Measurements from ENCODE around the gene TJP3.

Gene TJP3

GRCh38 chr19:3710265-3710812 lies 2.2 kb downstream of the TJP3 start:
- peak; percentile 74 for DNase-seq (ENCODE audit: low spot score)

GRCh38 chr19:3712663-3713611 lies 4.8 kb downstream of the TJP3 start:
- DNase-seq (ENCODE audit: low spot score), result no peak

DNA sequence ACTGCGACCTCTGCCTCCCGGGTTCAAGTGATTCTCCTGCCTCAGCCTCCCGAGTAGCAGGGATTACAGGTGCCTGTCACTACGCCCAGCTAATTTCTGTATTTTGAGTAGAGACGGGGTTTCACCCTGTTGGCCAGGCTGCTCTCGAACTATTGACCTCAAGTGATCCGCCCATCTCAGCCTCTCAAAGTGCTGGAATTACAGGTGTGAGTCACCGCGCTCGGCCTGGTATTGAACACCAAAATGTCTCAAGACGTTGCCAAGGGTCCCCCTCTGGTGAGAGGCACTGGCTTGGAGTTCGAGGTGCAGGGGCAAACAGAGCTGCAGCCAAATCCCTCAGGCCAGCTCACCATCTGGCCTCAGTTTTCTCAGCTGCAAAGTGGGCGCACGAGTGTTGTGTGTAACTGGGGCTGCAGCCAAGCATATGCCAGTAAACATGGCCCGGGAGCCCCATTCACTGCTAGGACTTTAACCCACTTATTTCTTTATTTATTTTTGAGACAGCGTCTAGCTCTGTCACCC lies 8.0 kb downstream of the TJP3 start:
- no peak for DNase-seq (ENCODE audit: low spot score)

DNA sequence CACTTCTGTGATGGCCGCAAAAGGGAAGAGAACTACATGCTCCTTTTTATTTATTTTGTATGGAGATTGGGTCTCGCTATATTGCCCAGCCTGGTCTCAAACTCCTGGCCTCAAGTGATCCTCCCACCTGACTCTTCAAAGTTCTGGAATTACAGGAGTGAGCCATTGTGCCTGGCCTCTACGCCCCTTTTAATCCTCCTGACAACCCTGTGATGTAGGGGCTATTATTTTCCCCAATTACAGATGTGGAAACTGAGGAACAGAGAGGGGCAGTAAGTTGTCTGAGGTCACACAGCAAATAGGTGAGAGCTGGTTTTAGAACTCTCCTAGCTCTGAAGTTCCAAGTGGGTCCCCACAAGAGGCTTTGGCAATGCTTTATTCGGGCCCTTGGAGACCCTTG lies 11.7 kb downstream of the TJP3 start:
- no peak for DNase-seq (ENCODE audit: low spot score)

GRCh38 chr19:3720349-3720917 lies 12.2 kb downstream of the TJP3 start:
- DNase-seq (ENCODE audit: low spot score), result no peak

DNA sequence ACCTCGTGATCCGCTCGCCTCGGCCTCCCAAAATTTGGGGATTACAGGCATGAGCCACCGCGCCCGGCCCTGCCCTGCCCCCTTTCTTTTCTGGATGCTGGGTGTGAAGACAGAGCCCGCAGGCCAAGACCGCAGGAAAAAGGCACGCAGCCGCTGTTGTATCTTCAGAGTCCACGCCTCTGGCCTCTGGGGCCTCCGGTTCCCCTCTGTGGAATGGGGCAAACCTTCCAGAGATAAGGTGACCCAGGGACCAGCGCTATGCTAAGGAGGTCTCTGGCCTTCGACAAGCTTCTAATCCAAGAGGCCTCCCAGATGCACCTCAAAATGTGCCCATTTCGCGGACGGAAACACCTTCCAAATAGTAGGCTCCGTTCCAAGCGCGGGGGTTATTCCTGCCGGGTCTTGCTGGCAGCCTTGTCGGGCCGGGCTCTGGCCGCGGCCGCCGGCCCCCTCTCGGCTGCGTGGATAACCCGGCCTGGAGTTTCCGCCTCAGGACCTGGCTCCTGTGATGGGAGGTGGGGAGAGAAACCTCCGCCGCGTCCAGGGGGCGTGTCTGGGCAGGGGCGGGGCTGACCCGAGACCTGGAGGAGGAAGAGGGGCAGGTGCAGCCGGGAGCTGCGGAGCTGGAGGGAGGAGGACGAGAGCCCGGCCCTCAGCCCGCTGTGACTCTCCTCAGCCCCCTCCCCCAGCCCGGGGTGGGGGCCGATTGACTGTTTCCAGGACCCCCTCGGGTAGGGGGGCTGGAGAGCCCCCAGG lies 13.1 kb downstream of the TJP3 start:
- DNase-seq (ENCODE audit: low spot score), result peak; percentile 24

GRCh38 chr19:3721887-3722442 lies 13.8 kb downstream of the TJP3 start:
- DNase-seq (ENCODE audit: low spot score), result no peak

GRCh38 chr19:3722443-3723109 lies 14.4 kb downstream of the TJP3 start:
- no peak for DNase-seq (ENCODE audit: low spot score)

- DNase-seq (ENCODE audit: low spot score), result no peak
Observed at GRCh38 chr19:3723110-3723488, 14.9 kb downstream of the TJP3 start.

GRCh38 chr19:3723883-3724282 lies 15.7 kb downstream of the TJP3 start:
- no peak for DNase-seq (ENCODE audit: low spot score)

- no peak for DNase-seq (ENCODE audit: low spot score)
Observed at GRCh38 chr19:3725121-3725520, 16.9 kb downstream of the TJP3 start.

- no peak for DNase-seq (ENCODE audit: low spot score)
Observed at GRCh38 chr19:3725640-3726310, 17.6 kb downstream of the TJP3 start.

GRCh38 chr19:3730457-3730958 lies 22.3 kb downstream of the TJP3 start:
- no peak for DNase-seq (ENCODE audit: low spot score)

GRCh38 chr19:3732108-3732507 lies 23.9 kb downstream of the TJP3 start:
- DNase-seq (ENCODE audit: low spot score), result no peak

DNA sequence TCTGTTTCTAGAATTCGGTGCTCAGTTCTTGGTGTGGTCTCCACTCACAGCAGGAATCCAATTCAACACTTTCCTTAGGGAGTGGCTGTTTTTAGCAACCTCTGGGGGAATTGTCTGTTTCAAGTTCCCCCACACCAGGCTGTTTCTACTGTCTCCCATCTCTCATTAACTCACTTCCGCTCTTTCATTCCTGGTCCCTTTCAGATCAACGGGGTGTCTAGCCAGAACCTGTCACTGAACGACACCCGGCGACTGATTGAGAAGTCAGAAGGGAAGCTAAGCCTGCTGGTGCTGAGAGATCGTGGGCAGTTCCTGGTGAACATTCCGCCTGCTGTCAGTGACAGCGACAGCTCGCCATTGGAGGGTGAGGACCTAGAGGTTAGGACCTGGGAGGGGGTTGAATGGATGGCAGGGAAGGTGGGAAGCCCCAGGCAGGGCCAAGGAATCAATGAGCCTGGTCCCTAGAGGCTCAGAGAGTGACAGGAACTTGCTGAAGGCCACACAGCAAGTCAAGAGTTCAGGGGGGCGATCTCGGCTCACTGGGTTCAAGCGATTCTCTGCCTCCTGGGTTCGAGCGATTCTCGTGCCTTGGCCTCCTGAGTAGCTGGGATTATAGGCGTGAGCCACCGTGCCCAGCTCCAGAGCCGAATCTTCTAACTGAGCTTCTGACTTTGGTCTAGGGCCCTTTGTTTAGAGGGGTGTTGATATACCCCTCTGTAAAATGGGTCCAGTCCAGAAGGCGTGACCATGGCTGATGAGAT lies 25.5 kb downstream of the TJP3 start:
- no peak for DNase-seq (ENCODE audit: low spot score)

DNA sequence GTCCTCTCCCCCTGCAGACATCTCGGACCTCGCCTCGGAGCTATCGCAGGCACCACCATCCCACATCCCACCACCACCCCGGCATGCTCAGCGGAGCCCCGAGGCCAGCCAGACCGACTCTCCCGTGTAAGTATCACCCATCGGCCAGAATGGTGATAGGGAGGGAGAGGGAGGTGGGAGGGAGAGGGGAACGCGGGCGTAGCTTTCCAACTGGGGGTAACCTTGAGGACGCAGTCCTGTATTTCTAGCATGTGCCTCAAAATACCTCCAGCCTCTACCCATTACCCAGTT lies 26.1 kb downstream of the TJP3 start:
- no peak for DNase-seq (ENCODE audit: low spot score)

GRCh38 chr19:3736106-3736724 lies 28.0 kb downstream of the TJP3 start:
- DNase-seq (ENCODE audit: low spot score), result no peak

GRCh38 chr19:3737487-3738205 lies 29.5 kb downstream of the TJP3 start:
- no peak for DNase-seq (ENCODE audit: low spot score)

All from Ammon's horn (tissue), 1 donor.